Stimulated activated CD8-positive, alpha-beta memory T cell treated with anti-CD3 and anti-CD28 coated beads, Interleukin-12 subunit alpha, Interleukin-12 subunit beta, amount 100 ng/mL, for 1 hour (primary cell): Measurements from ENCODE around the gene IST1.

ENCODE experiments used
- DNase-seq: peaks from one replicate; pipeline ENCODE4 v3.0.0-alpha.2; 2020; ENCODE audit warnings: low read depth

IST1 gene

DNA sequence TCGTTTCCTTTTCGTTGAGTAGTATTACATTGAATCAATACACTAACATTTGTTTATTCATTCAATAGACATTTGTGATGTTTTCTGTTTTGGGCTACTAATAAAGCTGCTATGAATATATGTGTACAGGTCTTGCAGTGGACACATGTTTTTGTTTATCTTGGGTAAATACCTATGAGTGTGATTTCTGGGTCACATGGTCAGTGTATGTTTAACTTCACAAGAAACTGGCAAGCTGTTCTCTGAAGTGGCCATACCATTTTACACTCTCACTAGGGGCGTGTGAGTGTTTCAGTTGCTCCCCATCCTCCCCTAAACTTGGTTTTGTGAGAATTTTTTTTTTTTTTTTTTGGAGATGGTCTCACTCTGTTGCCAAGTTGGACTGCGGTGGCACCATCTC, 69.9 kb downstream of the IST1 start:
- no peak for DNase-seq

DNA sequence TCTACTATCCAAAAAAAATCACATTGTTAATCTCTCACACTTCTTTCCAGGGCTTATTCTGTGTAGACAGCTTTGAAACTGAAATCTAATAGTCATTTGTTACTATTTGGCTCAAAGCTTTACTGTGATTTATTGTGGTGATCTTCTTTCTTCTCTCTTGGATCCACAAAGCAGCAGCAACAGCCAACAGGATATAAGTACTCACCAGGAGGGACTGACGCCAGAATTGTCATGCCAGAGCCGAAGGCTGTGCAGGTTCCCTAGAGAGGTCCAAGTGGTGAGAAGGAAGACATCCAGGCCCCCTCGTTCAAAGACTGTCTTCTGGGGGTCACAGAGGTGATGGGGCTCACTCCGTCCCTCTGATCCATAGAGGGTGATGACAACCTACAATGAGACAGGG, 71.6 kb downstream of the IST1 start:
- DNase-seq = no peak

DNA sequence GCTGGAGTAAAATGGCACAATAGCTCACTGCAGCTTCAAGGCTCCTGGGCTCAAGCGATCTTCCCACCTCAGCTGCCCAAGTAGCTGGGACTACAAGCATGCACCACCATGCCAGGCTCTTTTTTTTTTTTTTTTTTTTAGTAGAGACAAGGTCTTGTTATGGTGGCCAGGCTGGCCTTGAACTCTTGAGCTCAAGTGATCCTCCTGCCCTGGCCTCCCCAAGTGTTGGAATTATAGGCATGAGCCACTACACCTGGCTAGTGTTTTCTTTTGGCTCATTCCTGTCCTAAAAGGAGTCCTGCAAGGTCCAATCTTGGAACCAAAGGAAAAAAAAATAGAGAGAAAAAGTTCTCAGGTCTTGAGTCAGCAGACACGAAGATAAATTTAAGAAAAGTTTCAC, 74.0 kb downstream of the IST1 start:
- DNase-seq = no peak

GRCh38 chr16:71971571-71971970, 76.2 kb downstream of the IST1 start:
- DNase-seq = no peak

GRCh38 chr16:71972356-71972755, 77.0 kb downstream of the IST1 start:
- DNase-seq = no peak

GRCh38 chr16:71973001-71973400, 77.7 kb downstream of the IST1 start:
- DNase-seq = no peak

- no peak for DNase-seq
Measured at GRCh38 chr16:71974068-71974818, 78.9 kb downstream of the IST1 start.
